B cell (primary cell): ENCODE results near the gene SNRPN. TPM values are rescaled to one million over a fixed set of nuclear protein-coding genes. Genes with fewer than 3 reads are reported as not detected.

Source experiments
- ATAC-seq: fragments of 200-7000 bp; cut with Tn5 transposase; one replicate; pipeline ENCODE4 v1.10.0; 2021; ENCODE audit warnings: low read depth, mild to moderate bottlenecking, moderate number of reproducible peaks, moderate library complexity
- CTCF ChIA-PET: fragments of 350-600 bp; sonication (Branson Sonifier 250); formaldehyde crosslinking; loops from one replicate; lab custom pipeline; 2021; ENCODE audit warnings: antibody characterized with exemption, inconsistent platforms; lab: Charles Lee
- POLR2A ChIA-PET: fragments of 350-600 bp; sonication (Branson Sonifier 250); formaldehyde crosslinking; loops from one replicate; lab custom pipeline; 2021; ENCODE audit warnings: antibody characterized with exemption; lab: Charles Lee
- DNase-seq: peaks from one replicate; pipeline ENCODE4 v3.0.0; 2013
- H2AFZ ChIP-seq: 2 replicates; pipeline ENCODE4 v1.6.1; 2012; ENCODE audit warnings: mild to moderate bottlenecking, low read depth, low read length; ENCODE audit not compliant: insufficient read depth, poor library complexity, severe bottlenecking
- H3K27ac ChIP-seq, 2 donors: 1 replicate in 1 of 2; 2 replicates in 1 of 2; pipeline ENCODE4 v1.5.1; 2012 to 2013; ENCODE audit warnings: low read length in 2 of 2, mild to moderate bottlenecking in 2 of 2, moderate library complexity in 1 of 2
- H3K27me3 ChIP-seq, 4 experiments: fragments of 200-600 bp in 1 of 4; sonication (generic) in 1 of 4; replicated peaks in 1 of 4; 1 replicate in 2 of 4; 2 replicates in 2 of 4; pipeline versions ENCODE4 v1.6.1 to v1.7.0; 2013 to 2016; ENCODE audit warnings: low read length in 3 of 4, mild to moderate bottlenecking in 2 of 4, mixed read lengths in 1 of 4, moderate library complexity in 1 of 4; ENCODE audit not compliant: insufficient read depth in 4 of 4, control insufficient read depth in 3 of 4; ENCODE audit errors: control extremely low read depth in 1 of 4
- H3K36me3 ChIP-seq, 2 experiments: replicated peaks in 1 of 2; 1 replicate in 1 of 2; 2 replicates in 1 of 2; pipeline versions ENCODE4 v1.6.1 to v1.7.1; 2013; ENCODE audit warnings: low read length in 1 of 2; ENCODE audit not compliant: insufficient read depth in 2 of 2, control insufficient read depth in 1 of 2; ENCODE audit errors: control extremely low read depth in 1 of 2, extremely low read depth in 1 of 2
- H3K4me1 ChIP-seq, 2 donors: fragments of 200-600 bp in 1 of 2; sonication (generic) in 1 of 2; 1 replicate in 1 of 2; 2 replicates in 1 of 2; pipeline versions ENCODE4 v1.5.1 to v1.6.1; 2013 to 2017; ENCODE audit warnings: low read length in 2 of 2; ENCODE audit not compliant: control insufficient read depth in 2 of 2, insufficient read depth in 2 of 2
- H3K4me2 ChIP-seq: replicated peaks from 2 replicates; pipeline ENCODE3; 2012; ENCODE audit warnings: mild to moderate bottlenecking, low read depth, low read length; ENCODE audit not compliant: poor library complexity, severe bottlenecking
- H3K4me3 ChIP-seq, 5 experiments: fragments of 200-600 bp in 1 of 5; sonication (generic) in 1 of 5; 1 replicate in 3 of 5; 2 replicates in 2 of 5; pipeline versions ENCODE4 v1.5.1 to v1.7.0; 2011 to 2016; ENCODE audit warnings: low read length in 4 of 5, mild to moderate bottlenecking in 4 of 5, low read depth in 2 of 5, control low read depth in 1 of 5, moderate library complexity in 1 of 5; ENCODE audit not compliant: insufficient read depth in 1 of 5; ENCODE audit errors: control extremely low read depth in 1 of 5, extremely low read depth in 1 of 5
- H3K79me2 ChIP-seq: fragments of 200-600 bp; sonication (generic); one replicate; pipeline ENCODE4 v1.6.0; 2016; ENCODE audit warnings: low read length; ENCODE audit not compliant: control insufficient read depth, insufficient read depth
- H3K9ac ChIP-seq: fragments of 200-600 bp; sonication (generic); 2 replicates; pipeline ENCODE4 v1.6.1; 2017; ENCODE audit warnings: mild to moderate bottlenecking, low read length, moderate library complexity
- H3K9me3 ChIP-seq, 3 donors: one replicate each; pipeline versions ENCODE4 v1.6.1 to v1.7.1; 2013; ENCODE audit warnings: low read length in 2 of 3; ENCODE audit not compliant: control insufficient read depth in 2 of 3, insufficient read depth in 1 of 3; ENCODE audit errors: control extremely low read depth in 1 of 3
- H4K20me1 ChIP-seq: 2 replicates; pipeline ENCODE4 v1.6.0; 2012; ENCODE audit warnings: mild to moderate bottlenecking, low read length; ENCODE audit not compliant: insufficient read depth, control insufficient read depth, poor library complexity, severe bottlenecking
- H3K27ac Mint-ChIP-seq: one replicate; pipeline ENCODE4 v1.8.0; 2021; ENCODE audit warnings: mixed read lengths
- H3K27me3 Mint-ChIP-seq: one replicate; pipeline ENCODE4 v1.8.0; 2021; ENCODE audit warnings: mixed read lengths
- H3K4me1 Mint-ChIP-seq: one replicate; pipeline ENCODE4 v1.8.0; 2021; ENCODE audit warnings: mixed read lengths
- H3K4me3 Mint-ChIP-seq: one replicate; pipeline ENCODE4 v1.8.0; 2021; ENCODE audit warnings: mixed read lengths
- H3K9me3 Mint-ChIP-seq: one replicate; pipeline ENCODE4 v1.8.0; 2022; ENCODE audit warnings: mixed read lengths; ENCODE audit not compliant: insufficient read depth
- CTCF ChIP-seq: fragments of 200-600 bp; IDR thresholded peaks from one replicate; pipeline ENCODE4 v1.8.0; 2022; ENCODE audit warnings: antibody characterized with exemption, mild to moderate bottlenecking
- EZH2 ChIP-seq: IDR thresholded peaks from 2 replicates; pipeline ENCODE4 v1.6.1; 2012; ENCODE audit warnings: borderline replicate concordance, low read depth, mild to moderate bottlenecking, moderate library complexity, low read length; ENCODE audit not compliant: insufficient read depth, poor library complexity, severe bottlenecking
- WGBS: methylation state at CpG from one replicate; pipeline ENCODE4 v1.1.5; 2013; ENCODE audit warnings: missing lambda C conversion rate; ENCODE audit not compliant: insufficient coverage; 5-methylcytosine and 5-hydroxymethylcytosine counted together
- intact Hi-C: fragments of 100-400 bp; cut with micrococcal nuclease; formaldehyde crosslinking; loops from one replicate; pipeline ENCODE4 v1.10.0; 2022
- polyA plus RNA-seq: library from polyadenylated mRNA; depleted of rRNA; stranded (reverse); fragments of >200 nt; gene quantifications from 2 replicates; pipeline ENCODE4 v1.2.3, GENCODE V29; 2012
- small RNA-seq: library from RNA; depleted of rRNA; stranded (forward); fragments of <200 nt; gene quantifications from one replicate; pipeline ENCODE3, GENCODE V24; 2012; ENCODE audit warnings: low replicate concordance, low read depth; ENCODE audit not compliant: insufficient read length
- total RNA-seq, 2 donors: library from RNA; stranded (reverse); fragments of 120-200 nt in 1 of 2; gene quantifications; 1 replicate in 1 of 2; 2 replicates in 1 of 2; pipeline versions ENCODE4 v1.2.3 to v1.2.4, GENCODE V29; 2013 to 2022

The SNRPN gene
- total and polyA plus RNA-seq, 2 donors (not counting 1 experiment from before 2014, with no cell fraction given), result 83.6 to 119 TPM

- TF ChIP-seq CTCF, result no peak
- TF ChIP-seq EZH2, result no peak
- Histone ChIP-seq H4K20me1 (no peaks in the 10 kb centered on the region), H3K79me2 (no peaks in the 10 kb centered on the region), H3K4me2 (no peak overlapping the region), H2AFZ (no peak overlapping the region), H3K27me3 (no peaks in the 10 kb centered on the region), H3K27ac (no peak overlapping the region), H3K9ac (no peak overlapping the region), H3K4me1 (no peaks in the 10 kb centered on the region), H3K4me3 (no peak overlapping the region), H3K9me3 (peaks cover 14 to 43% (median 15%) of the 10 kb centered on the region in 3 donors), H3K36me3 (peaks cover 0 to 7% of the 10 kb centered on the region in 2 experiments)
- no peaks in the 10 kb centered on the region for H3K27me3 Mint-ChIP-seq
- CTCF ChIA-PET, result no interaction called here
- H3K4me3 Mint-ChIP-seq, result no peak overlapping the region
- no peaks in the 10 kb centered on the region for H3K4me1 Mint-ChIP-seq
- intact Hi-C loops, result no loop called here
- DNase-seq (no peak), ATAC-seq (no peak)
- WGBS, result no CpG with 5 or more reads among the region's 1 CpG
- H3K27ac Mint-ChIP-seq, result no peak overlapping the region
- POLR2A ChIA-PET, result no interaction called here
- peaks cover 33% of the 10 kb centered on the region for H3K9me3 Mint-ChIP-seq
Measured at GRCh38 chr15:25019434-25019833, 64.6 kb downstream of the SNRPN start.

- no peak for TF ChIP-seq EZH2
- no peak for TF ChIP-seq CTCF
- no peaks in the 10 kb centered on the region for H3K27me3 ChIP-seq
- no peaks in the 10 kb centered on the region for H3K79me2 ChIP-seq
- H3K9me3 Mint-ChIP-seq, result peaks cover 31% of the 10 kb centered on the region
- ATAC-seq, result no peak
- H3K4me1 ChIP-seq, result no peaks in the 10 kb centered on the region
- CTCF ChIA-PET, result interaction anchor here (0.5 kb wide), 1 partner anchor 486 kb away, joined by 4 read pairs; no protein-coding TSS in a partner anchor
- H3K36me3 ChIP-seq, result peaks cover 0 to 7% of the 10 kb centered on the region in 2 experiments
- no peaks in the 10 kb centered on the region for H3K27me3 Mint-ChIP-seq
- no peak overlapping the region for H3K4me3 Mint-ChIP-seq
- H3K9me3 ChIP-seq, result peaks cover 5 to 43% (median 16%) of the 10 kb centered on the region in 3 donors
- no peaks in the 10 kb centered on the region for H3K4me1 Mint-ChIP-seq
- no peak overlapping the region for H3K27ac ChIP-seq
- no peak overlapping the region for H3K4me2 ChIP-seq
- WGBS, result no CpG with 5 or more reads among the region's 2 CpGs
- H3K4me3 ChIP-seq, result no peak overlapping the region
- DNase-seq, result no peak
- H3K9ac ChIP-seq, result no peak overlapping the region
- H2AFZ ChIP-seq, result no peak overlapping the region
- no peak overlapping the region for H3K27ac Mint-ChIP-seq
- H4K20me1 ChIP-seq, result no peaks in the 10 kb centered on the region
- intact Hi-C loops, result no loop called here
- POLR2A ChIA-PET, result no interaction called here
Measured at GRCh38 chr15:25022233-25022632, 67.4 kb downstream of the SNRPN start.

Small RNAs within 50 kb of the gene (small RNA-seq; reads per million reads assigned to genes)
- gene AC090602.1, result not detected
- not detected for gene AC124312.4
- gene AC124312.5, result not detected

Other genes starting within 250 kb of the SNRPN start
- 24.1 and 33.1 TPM in 2 replicates for gene SNURF, start within 50 bp of the SNRPN start, total RNA-seq
- 8.4 and 9.6 TPM in 2 replicates for gene SNURF, start within 50 bp of the SNRPN start, polyA plus RNA-seq